ENCODE data around the gene KIRREL3.

DNA sequence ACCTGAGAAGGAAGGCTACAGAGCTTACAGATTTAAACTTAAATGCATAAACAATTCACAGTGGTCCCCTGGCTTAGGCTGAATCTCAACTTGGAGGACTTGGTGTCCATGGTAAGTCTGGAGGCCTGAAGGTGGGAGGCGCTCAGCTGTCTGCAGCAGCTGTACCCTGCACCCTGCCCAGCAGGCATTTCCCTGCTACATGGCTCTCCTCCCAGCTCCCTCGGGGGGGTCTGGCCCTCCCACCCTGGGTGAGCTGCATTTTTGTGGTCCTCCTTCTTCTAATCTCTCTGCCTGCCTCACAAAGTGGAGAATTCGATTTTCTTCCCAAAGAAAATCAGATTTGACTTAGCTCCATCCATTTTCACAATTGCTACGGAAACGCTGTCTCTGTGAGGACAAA lies 273.2 kb downstream of the KIRREL3 start:
- TF ChIP-seq EZH2 (IDR thresholded peaks at IDR 0.05; ENCODE audit: insufficient read depth, poor library complexity, severe bottlenecking): no peak
- TF ChIP-seq EZH2phosphoT487 (IDR thresholded peaks at IDR 0.05; ENCODE audit: insufficient read depth, low read depth): no peak
